NCI-H146 treated with DMSO at 0.1 percent for 48 hours (cell line): ENCODE results near the gene ZNF385B.

Source experiments
- DNase-seq: peaks from one replicate; lab custom pipeline; 2025; ENCODE audit not compliant: unreplicated experiment; lab: John Stamatoyannopoulos, UW

Gene ZNF385B

GRCh38 chr2:179856205-179856604, 5.2 kb downstream of the ZNF385B start:
- DNase-seq: no peak

GRCh38 chr2:179855673-179856072, 5.7 kb downstream of the ZNF385B start:
- no peak for DNase-seq

DNA sequence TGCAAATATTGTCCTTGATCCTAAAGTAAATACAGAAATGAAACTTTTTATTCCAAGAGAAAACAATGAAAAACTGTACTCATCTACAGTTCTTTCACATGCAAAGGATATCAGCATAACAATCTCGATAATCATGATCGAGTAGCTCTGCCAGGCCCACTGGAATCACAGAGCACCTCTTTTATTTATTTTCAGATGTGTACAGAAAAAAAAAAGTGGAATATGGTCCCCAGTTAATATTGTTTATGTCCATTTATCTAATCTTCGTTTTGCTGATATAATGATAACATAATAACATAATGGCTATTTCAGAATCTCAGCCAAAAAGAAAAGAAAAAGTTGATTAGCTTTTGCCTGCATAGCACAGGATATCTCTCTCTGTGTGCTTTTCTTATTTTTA, 6.5 kb downstream of the ZNF385B start:
- DNase-seq: no peak

GRCh38 chr2:179853108-179853507, 8.3 kb downstream of the ZNF385B start:
- no peak for DNase-seq

DNA sequence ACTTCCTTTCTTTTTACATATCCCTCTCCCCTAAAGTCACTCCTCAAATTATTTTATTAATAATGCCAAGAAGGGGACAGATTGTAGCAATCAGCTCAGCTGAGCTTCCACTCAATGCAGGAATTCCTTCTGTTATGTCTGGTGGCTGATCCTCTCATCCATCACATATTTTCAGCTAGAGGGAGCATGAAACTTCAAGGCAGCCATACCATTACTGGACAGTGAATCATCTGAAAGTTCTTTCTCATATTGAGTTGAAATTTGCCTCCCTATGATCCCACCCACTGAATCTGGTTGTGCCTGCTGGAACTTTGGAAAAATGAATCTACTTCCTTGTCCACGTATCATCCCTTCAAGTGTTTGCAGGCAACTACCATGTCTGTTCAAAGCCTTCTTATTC, 11.2 kb downstream of the ZNF385B start:
- DNase-seq: no peak

- DNase-seq: no peak
Measured at GRCh38 chr2:179849719-179850118, 11.7 kb downstream of the ZNF385B start.

DNA sequence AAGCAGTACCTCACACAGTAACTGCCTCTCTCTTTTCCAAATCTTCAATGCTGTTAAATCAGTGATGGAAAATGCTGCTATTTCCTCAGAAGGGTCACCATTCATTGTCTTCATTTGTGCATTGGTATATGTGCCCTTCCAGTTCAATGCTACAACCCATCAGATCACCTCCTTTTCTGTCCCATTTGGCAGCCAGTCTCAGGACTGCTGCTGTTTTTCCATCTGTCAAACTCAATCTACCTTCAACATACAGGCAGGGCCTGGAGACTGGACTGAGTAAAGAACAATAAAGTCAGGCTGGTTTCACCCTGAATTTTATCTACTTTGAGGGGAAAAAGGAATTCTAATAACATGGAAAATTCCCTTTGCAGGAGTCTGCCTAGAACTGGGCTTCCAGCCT, 17.9 kb downstream of the ZNF385B start:
- no peak for DNase-seq

GRCh38 chr2:179842498-179843153, 18.8 kb downstream of the ZNF385B start:
- peak; percentile 3 for DNase-seq

DNA sequence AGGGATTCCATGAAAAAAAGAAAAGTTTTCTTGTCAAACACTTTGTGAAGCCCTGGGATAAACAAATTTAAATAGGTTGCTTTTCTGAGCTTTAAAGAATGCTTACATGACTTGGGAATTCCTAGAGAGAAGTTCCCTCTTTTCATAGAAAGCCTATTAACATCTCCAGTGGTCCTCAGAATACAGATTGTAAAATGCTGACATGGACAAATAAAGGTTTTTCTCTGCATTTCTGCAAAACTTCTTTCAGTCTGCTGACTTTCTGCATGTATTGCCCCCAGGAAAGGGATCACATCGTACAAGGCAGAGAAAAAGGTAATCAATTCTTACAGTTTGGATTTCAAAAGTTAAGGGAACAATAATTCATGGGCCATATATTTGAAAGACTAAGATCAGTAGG, 20.6 kb downstream of the ZNF385B start:
- DNase-seq: no peak

DNA sequence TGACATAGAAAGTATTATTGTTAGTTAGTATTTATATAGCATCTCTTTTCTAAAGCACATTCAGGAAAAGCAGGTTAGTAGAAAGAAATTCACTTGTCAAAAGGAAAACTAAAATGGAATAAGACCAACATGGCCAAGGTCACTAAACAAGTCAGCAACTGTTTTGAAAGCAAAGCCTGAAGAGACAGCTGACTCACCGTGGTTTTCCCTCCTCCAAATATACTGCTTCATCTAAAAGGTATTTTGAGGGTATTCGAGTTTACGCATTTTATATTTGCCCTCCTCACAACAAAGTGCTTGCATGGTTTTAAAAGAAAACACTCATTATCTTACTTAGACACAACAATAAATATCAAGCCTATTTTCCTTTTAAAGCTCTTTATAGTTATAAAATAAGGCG, 24.0 kb downstream of the ZNF385B start:
- no peak for DNase-seq

DNA sequence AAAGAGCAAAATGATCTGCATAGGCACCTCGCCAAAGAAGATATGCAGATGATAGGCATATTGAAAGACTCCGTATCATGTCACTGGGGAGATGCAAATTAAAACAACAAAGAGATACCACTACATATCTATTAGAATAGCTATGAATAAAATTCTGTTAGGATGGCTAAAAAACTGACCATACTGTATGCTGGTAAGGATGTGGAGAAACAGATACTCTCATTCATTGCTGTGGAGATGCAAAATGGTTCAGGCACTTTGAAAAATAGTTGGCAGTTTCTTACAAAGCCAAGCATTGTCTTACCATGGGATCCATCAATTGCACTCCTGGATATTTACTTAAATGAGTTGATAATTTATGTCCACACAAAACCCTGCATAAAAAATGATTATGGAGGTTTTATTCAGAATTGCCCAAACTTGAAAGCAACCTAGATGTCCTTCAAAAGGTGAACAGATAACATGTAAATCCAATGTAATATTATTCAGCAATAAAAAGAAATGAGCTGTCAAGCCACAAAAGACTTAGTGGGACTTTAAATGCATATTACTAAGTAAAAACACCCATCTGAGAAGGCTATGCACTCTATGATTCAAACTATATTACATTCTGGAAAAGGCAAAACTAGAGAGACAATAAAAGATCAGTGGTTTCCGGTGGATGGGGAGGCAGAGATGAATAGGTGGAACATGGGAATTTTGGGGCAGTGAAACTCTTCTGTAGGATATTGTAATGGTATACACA, 31.2 kb downstream of the ZNF385B start:
- no peak for DNase-seq

DNA sequence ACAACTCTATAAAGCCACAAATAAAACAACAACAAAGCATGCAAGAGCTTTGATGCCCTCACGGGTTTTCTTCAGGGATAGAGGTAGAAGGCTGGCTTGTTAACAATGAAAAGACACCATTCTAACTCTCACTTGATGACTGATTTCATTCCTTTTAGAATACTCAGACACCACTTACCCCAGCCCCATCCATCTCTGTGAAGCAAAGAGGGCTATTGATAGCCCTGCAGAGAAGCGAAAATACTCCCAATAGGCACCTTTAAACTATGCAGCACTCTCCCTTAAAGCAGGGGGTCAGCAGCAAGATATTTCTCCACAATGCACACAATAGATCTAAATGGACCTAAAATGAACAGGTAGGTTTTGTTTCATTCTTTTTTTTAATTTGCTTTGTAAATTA, 35.1 kb downstream of the ZNF385B start:
- no peak for DNase-seq

GRCh38 chr2:179825494-179825893, 35.9 kb downstream of the ZNF385B start:
- DNase-seq: no peak

DNA sequence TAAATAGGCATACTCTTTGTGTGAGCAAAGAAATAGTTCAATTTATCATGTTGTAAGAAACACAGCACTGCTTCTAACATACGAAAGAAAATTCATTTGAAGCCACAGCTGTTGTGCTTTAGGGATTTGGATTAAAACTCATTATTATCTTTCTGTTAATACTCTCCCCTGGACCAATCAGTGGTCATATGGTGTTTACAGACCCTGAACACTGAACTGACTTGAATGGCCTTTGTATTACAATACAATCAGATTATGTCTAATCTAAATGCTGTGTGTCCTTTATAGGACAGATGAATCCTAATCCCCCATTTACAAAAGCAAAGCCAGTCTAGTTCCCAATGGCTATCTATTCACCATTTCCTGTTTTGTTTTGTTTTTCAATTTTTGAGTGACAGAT, 36.5 kb downstream of the ZNF385B start:
- DNase-seq: no peak

- DNase-seq: no peak
Measured at GRCh38 chr2:179822540-179822939, 38.9 kb downstream of the ZNF385B start.

GRCh38 chr2:179818546-179818945, 42.9 kb downstream of the ZNF385B start:
- no peak for DNase-seq

- DNase-seq: no peak
Measured at GRCh38 chr2:179817181-179817841, 44.1 kb downstream of the ZNF385B start.

GRCh38 chr2:179814050-179814449, 47.4 kb downstream of the ZNF385B start:
- no peak for DNase-seq

DNA sequence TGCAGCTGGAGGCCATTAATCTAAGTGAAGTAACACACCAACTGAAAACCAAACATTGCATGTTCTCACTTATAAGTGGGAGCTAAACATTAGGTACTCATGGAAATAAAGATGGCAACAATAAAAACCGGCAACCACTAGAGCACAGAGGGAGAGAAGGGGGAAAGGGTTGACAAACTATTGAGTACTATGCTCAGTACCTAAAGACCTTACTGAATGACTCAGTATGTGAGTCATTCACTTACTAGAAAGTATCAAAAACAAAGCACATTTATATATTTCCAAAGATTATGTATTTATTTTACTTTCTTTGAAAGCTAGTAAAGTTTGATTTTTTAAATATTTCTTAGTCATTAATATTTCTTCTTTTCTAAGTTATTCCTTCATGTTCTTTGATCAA, 48.9 kb downstream of the ZNF385B start:
- DNase-seq: no peak

DNA sequence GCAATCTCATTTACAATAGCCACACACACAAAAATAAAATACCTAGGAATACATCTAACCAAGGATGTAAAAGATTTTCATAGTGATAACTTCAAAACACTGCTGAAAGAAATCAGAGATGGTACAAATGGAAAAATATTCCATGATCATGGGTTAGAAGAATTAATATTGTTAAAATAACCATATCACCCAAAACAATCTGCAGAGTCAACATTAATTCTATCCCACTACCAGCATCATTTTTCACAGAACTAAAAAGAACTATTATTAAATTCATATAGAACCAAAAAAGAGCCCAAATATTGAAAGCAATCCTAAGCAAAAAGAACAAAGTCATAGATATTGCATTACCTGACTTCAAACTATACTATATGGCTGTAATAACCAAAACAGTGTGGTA, 50.4 kb downstream of the ZNF385B start:
- DNase-seq: no peak

DNA sequence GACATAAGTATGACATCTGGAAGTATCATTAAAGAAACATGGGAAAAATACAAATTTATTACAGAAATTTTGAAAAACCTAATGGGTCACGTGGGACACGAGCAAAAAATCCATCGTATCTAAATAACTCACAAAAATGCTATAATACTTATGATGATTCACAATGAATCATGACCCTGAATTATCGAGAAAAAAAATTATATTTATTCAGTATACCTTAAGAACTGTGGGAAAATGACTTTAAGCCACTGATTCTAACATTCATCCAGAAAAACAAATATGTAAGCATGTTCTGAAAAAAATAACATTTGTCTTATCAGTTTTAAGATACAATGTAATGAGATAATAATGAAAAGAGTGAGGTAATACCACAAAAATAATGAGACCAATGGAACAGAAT, 51.8 kb downstream of the ZNF385B start:
- no peak for DNase-seq

DNA sequence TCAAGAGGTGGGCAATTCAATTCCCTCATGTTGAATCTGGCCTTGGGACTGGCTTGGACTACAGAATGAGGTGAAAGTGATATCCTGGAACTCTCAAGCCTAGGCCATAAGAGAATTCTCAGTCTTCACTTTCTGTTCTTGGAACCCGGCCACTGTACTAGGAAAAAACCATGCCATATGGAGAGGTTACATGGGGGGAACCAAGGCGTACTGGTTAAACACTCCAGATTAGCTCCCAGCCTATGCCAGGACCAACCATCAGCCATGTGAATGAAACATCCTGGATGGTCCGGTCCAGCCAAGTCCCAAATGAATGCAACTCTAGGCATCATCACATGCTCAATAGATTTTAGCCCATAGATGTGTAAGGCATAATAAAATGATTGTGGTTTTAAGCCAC, 56.4 kb downstream of the ZNF385B start:
- DNase-seq: no peak
